Measurements from ENCODE around the gene SCAMP4. TPM values are rescaled to one million over a fixed set of nuclear protein-coding genes. Genes with fewer than 3 reads are reported as not detected.
A peak's percentile ranks its signal among the peaks of the same experiment; 100 is the strongest.

SCAMP4 gene
- total RNA-seq, 1 donor from 2014 or later = 76.9 TPM

GRCh38 chr19:1904860-1905109 is 414 bp upstream of the SCAMP4 start:
- Mint-ChIP-seq H3K27ac (peak overlapping the region; percentile 97), H3K4me3 (peak overlapping the region; percentile 83), H3K36me3 (peaks cover 4% of the 10 kb centered on the region), H3K4me1 (ENCODE audit: unreplicated experiment) (peaks cover 12% of the 10 kb centered on the region), H3K27me3 (no peaks in the 10 kb centered on the region), H3K9me3 (no peaks in the 10 kb centered on the region)
- no peak for TF ChIP-seq CTCF (conservative IDR thresholded peaks at IDR 0.05)
- DNase-seq (ENCODE audit: extremely low spot score, unreplicated experiment) = no peak

GRCh38 chr19:1905863-1906375 is 720 bp downstream of the SCAMP4 start:
- H3K27ac Mint-ChIP-seq = peak overlapping the region; percentile 97
- H3K4me3 Mint-ChIP-seq = peak overlapping the region; percentile 94
- no peaks in the 10 kb centered on the region for H3K27me3 Mint-ChIP-seq
- TF ChIP-seq CTCF (conservative IDR thresholded peaks at IDR 0.05) = no peak
- no peak for DNase-seq (ENCODE audit: extremely low spot score, unreplicated experiment)
- H3K9me3 Mint-ChIP-seq = no peaks in the 10 kb centered on the region
- peaks cover 17% of the 10 kb centered on the region for H3K4me1 Mint-ChIP-seq (ENCODE audit: unreplicated experiment)
- peaks cover 7% of the 10 kb centered on the region for H3K36me3 Mint-ChIP-seq

- no peak for TF ChIP-seq CTCF (conservative IDR thresholded peaks at IDR 0.05)
- no peaks in the 10 kb centered on the region for H3K9me3 Mint-ChIP-seq
- peaks cover 7% of the 10 kb centered on the region for H3K36me3 Mint-ChIP-seq
- H3K4me3 Mint-ChIP-seq = peak overlapping the region; percentile 71
- H3K27me3 Mint-ChIP-seq = no peaks in the 10 kb centered on the region
- H3K27ac Mint-ChIP-seq = peak overlapping the region; percentile 79
- no peak for DNase-seq (ENCODE audit: extremely low spot score, unreplicated experiment)
- peaks cover 17% of the 10 kb centered on the region for H3K4me1 Mint-ChIP-seq (ENCODE audit: unreplicated experiment)
These were observed 1.9 kb downstream of the SCAMP4 start for GRCh38 chr19:1906985-1907562.

GRCh38 chr19:1907563-1908363 is 2.6 kb downstream of the SCAMP4 start:
- DNase-seq (ENCODE audit: extremely low spot score, unreplicated experiment) = no peak
- no peak for TF ChIP-seq CTCF (conservative IDR thresholded peaks at IDR 0.05)
- H3K36me3 Mint-ChIP-seq = peaks cover 7% of the 10 kb centered on the region

GRCh38 chr19:1908364-1908678 is 3.1 kb downstream of the SCAMP4 start:
- Mint-ChIP-seq H3K27me3 (no peaks in the 10 kb centered on the region), H3K4me1 (ENCODE audit: unreplicated experiment) (peaks cover 17% of the 10 kb centered on the region), H3K27ac (no peak overlapping the region), H3K4me3 (no peak overlapping the region), H3K9me3 (no peaks in the 10 kb centered on the region), H3K36me3 (peaks cover 7% of the 10 kb centered on the region)
- DNase-seq (ENCODE audit: extremely low spot score, unreplicated experiment) = no peak
- no peak for TF ChIP-seq CTCF (conservative IDR thresholded peaks at IDR 0.05)

More at GRCh38 chr19:1907563-1908363, 2.6 kb downstream of the SCAMP4 start:
- Mint-ChIP-seq H3K4me3 (peak overlapping the region; percentile 71), H3K9me3 (no peaks in the 10 kb centered on the region), H3K27ac (peak overlapping the region; percentile 79), H3K4me1 (ENCODE audit: unreplicated experiment) (peaks cover 17% of the 10 kb centered on the region), H3K27me3 (no peaks in the 10 kb centered on the region)

Measured in type B pancreatic cell (in vitro differentiated cells).